22Rv1 (cell line): ENCODE measurements around the gene HES5.

Experiments used
- H3K27ac ChIP-seq: fragments of 450-650 bp; 2 replicates; pipeline ENCODE4 v1.5.1; 2017
- CTCF ChIP-seq: fragments of 450-650 bp; IDR thresholded peaks from 2 replicates; pipeline ENCODE4 v1.5.1; 2017; ENCODE audit warnings: mild to moderate bottlenecking
- ZFX ChIP-seq: fragments of 450-650 bp; IDR thresholded peaks from 2 replicates; pipeline ENCODE4 v1.6.1; 2017; ENCODE audit warnings: antibody characterized with exemption, borderline replicate concordance

The HES5 gene

DNA sequence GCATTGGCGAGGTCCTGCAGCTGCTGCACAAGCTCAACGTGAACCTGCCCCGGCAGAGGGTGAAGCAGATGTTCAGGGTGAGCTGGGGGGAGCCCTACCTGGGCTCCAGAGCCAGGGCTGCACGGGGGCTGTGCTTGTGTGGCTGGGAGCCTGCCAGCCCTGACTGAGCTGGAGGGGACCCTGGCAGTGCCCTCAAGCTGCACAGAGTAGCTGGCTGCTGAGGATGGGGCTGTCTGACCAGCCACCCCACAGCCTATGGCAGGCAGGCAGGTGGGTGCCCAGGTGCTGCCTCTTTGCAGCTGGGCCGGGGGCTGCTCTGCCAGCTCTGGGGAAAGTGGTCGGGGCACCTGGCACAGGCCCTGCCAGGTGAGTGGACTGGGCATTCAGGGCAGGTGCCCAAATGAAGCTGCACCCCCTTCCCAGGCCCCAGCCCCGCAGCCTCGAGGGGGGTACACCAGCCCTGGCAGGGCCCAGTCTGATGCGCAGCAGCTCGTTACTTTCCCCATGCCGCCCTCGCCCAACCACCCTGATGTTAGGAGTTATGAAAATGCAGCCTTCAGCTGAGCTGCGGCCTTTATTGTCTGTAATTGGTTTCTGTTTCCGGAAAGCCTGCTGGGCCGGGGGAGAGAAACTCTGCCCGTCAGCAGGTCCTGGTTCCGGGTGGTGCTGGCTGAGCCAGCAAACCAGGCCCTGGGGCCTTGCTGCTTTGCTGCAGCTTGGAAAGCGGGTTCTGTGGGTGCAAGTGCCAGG, 49.7 kb downstream of the HES5 start:
- TF ChIP-seq CTCF, result no peak
- no peak for TF ChIP-seq ZFX

GRCh38 chr1:2479618-2480017, 50.4 kb downstream of the HES5 start:
- TF ChIP-seq ZFX, result no peak
- TF ChIP-seq CTCF, result no peak

More for the DNA sequence above, 49.7 kb downstream of the HES5 start:
- no peak overlapping the region for H3K27ac ChIP-seq

GRCh38 chr1:2479186-2479585, 50.9 kb downstream of the HES5 start:
- H3K27ac ChIP-seq, result no peak overlapping the region
- no peak for TF ChIP-seq ZFX
- no peak for TF ChIP-seq CTCF

More at GRCh38 chr1:2479618-2480017, 50.4 kb downstream of the HES5 start:
- H3K27ac ChIP-seq, result no peak overlapping the region
